H1 (cell line): ENCODE results near the gene FRMPD1. TPM values are rescaled to one million over a fixed set of nuclear protein-coding genes. Genes with fewer than 3 reads are reported as not detected.

Experiments used
- CTCF ChIA-PET: fragments of 300-600 bp; sonication (Branson Sonifier 250); formaldehyde crosslinking; loops from one replicate; lab custom pipeline; 2021; ENCODE audit not compliant: partially characterized antibody; lab: Charles Lee
- POLR2A ChIA-PET: fragments of 300-600 bp; sonication (Branson Sonifier 250); formaldehyde crosslinking; loops from one replicate; lab custom pipeline; 2021; ENCODE audit warnings: inconsistent platforms; ENCODE audit not compliant: partially characterized antibody; lab: Charles Lee
- DNase-seq, 2 experiments: peaks; one replicate each; pipeline versions ENCODE4 v3.0.0 to v3.0.0-alpha.2; 2010 to 2022; ENCODE audit warnings: low spot score in 2 of 2, low read depth in 1 of 2, mixed read lengths in 1 of 2
- FAIRE-seq: peaks from 2 replicates; lab custom pipeline; 2011; peaks lifted over from hg19 to GRCh38; lab: Jason Lieb, UNC
- H2AFZ ChIP-seq: 2 replicates; pipeline ENCODE4 v1.8.1; 2012; ENCODE audit warnings: low read length, inconsistent platforms
- H2AK5ac ChIP-seq: 2 replicates; pipeline ENCODE4 v1.6.1; 2013; ENCODE audit warnings: low read depth, low read length
- H2BK120ac ChIP-seq: replicated peaks from 2 replicates; pipeline ENCODE3; 2013; ENCODE audit warnings: low read depth, low read length, inconsistent platforms
- H2BK12ac ChIP-seq: 2 replicates; pipeline ENCODE4 v1.6.1; 2013; ENCODE audit warnings: low read depth, low read length
- H2BK15ac ChIP-seq: 2 replicates; pipeline ENCODE4 v1.6.1; 2013; ENCODE audit warnings: low read length
- H2BK20ac ChIP-seq: 2 replicates; pipeline ENCODE4 v1.6.1; 2013; ENCODE audit warnings: low read length
- H2BK5ac ChIP-seq: 2 replicates; pipeline ENCODE4 v1.6.1; 2013; ENCODE audit warnings: low read depth, low read length
- H3K14ac ChIP-seq: 2 replicates; pipeline ENCODE4 v1.6.1; 2013; ENCODE audit warnings: inconsistent platforms; ENCODE audit not compliant: insufficient read length
- H3K18ac ChIP-seq: 2 replicates; pipeline ENCODE4 v1.6.1; 2013; ENCODE audit warnings: low read length; ENCODE audit errors: extremely low read depth
- H3K23ac ChIP-seq: 2 replicates; pipeline ENCODE4 v1.6.1; 2013; ENCODE audit warnings: inconsistent platforms; ENCODE audit not compliant: insufficient read length
- H3K23me2 ChIP-seq: 2 replicates; pipeline ENCODE4 v1.6.1; 2013; ENCODE audit warnings: low read depth, low read length
- H3K27ac ChIP-seq: 2 replicates; pipeline ENCODE4 v1.6.1; 2011; ENCODE audit warnings: low read depth, low read length, inconsistent platforms
- H3K27me3 ChIP-seq, 4 experiments: replicated peaks in 1 of 4; 1 replicate in 1 of 4; 2 replicates in 3 of 4; pipeline versions ENCODE4 v1.6.1 to v1.8.1; 2011 to 2013; ENCODE audit warnings: low read length in 3 of 4, mild to moderate bottlenecking in 3 of 4, inconsistent platforms in 2 of 4, mixed read lengths in 2 of 4, moderate library complexity in 1 of 4; ENCODE audit not compliant: control insufficient read depth in 3 of 4, insufficient read depth in 3 of 4; ENCODE audit errors: extremely low read depth in 1 of 4
- H3K36me3 ChIP-seq, 4 experiments: 2 replicates each; pipeline versions ENCODE4 v1.6.1 to v1.8.1; 2011 to 2013; ENCODE audit warnings: mild to moderate bottlenecking in 4 of 4, low read length in 3 of 4, moderate library complexity in 2 of 4, control low read depth in 1 of 4, inconsistent platforms in 1 of 4; ENCODE audit not compliant: insufficient read depth in 4 of 4, control insufficient read depth in 2 of 4
- H3K4ac ChIP-seq: replicated peaks from 2 replicates; pipeline ENCODE3; 2013; ENCODE audit warnings: low read length, low read depth, mixed read lengths, inconsistent platforms; ENCODE audit not compliant: insufficient read length
- H3K4me1 ChIP-seq, 4 experiments: replicated peaks in 1 of 4; 1 replicate in 1 of 4; 2 replicates in 3 of 4; pipeline versions ENCODE4 v1.6.1 to v1.8.1; 2011 to 2013; ENCODE audit warnings: low read length in 3 of 4, inconsistent platforms in 2 of 4, mixed read lengths in 1 of 4; ENCODE audit not compliant: insufficient read depth in 4 of 4, control insufficient read depth in 3 of 4
- H3K4me2 ChIP-seq, 2 experiments: 2 replicates each; pipeline versions ENCODE4 v1.6.1 to v1.8.1; 2011 to 2013; ENCODE audit warnings: low read depth in 2 of 2, low read length in 2 of 2, control low read depth in 1 of 2, inconsistent platforms in 1 of 2, mild to moderate bottlenecking in 1 of 2; ENCODE audit not compliant: insufficient read depth in 1 of 2
- H3K4me3 ChIP-seq, 4 experiments: fragments of 200-600, 300-600 bp in 1 of 4; sonication (generic), shearing (Covaris generic), sonication (Bioruptor Twin) in 1 of 4; 2 replicates each; pipeline versions ENCODE4 v1.5.1 to v1.8.1; 2011 to 2016; ENCODE audit warnings: low read length in 4 of 4, low read depth in 3 of 4, control low read depth in 2 of 4, inconsistent platforms in 2 of 4, mild to moderate bottlenecking in 2 of 4, mixed read lengths in 1 of 4, moderate library complexity in 1 of 4; ENCODE audit not compliant: insufficient read depth in 2 of 4; ENCODE audit errors: extremely low read depth in 1 of 4
- H3K56ac ChIP-seq: replicated peaks from 2 replicates; pipeline ENCODE3; 2013; ENCODE audit warnings: low read depth, mild to moderate bottlenecking, mixed read lengths, low read length, inconsistent platforms; ENCODE audit not compliant: insufficient read length
- H3K79me1 ChIP-seq: 2 replicates; pipeline ENCODE4 v1.6.1; 2013; ENCODE audit warnings: low read depth, low read length, control low read depth
- H3K79me2 ChIP-seq, 2 experiments: 2 replicates each; pipeline versions ENCODE4 v1.6.1 to v1.8.1; 2012 to 2013; ENCODE audit warnings: low read length in 2 of 2, mild to moderate bottlenecking in 2 of 2, inconsistent platforms in 1 of 2; ENCODE audit not compliant: insufficient read depth in 2 of 2, control insufficient read depth in 1 of 2
- H3K9ac ChIP-seq, 4 experiments: replicated peaks in 1 of 4; 1 replicate in 1 of 4; 2 replicates in 3 of 4; pipeline versions ENCODE4 v1.6.1 to v1.8.1; 2011 to 2013; ENCODE audit warnings: low read depth in 3 of 4, low read length in 3 of 4, control low read depth in 2 of 4, mild to moderate bottlenecking in 2 of 4, moderate library complexity in 2 of 4, inconsistent platforms in 1 of 4; ENCODE audit errors: extremely low read depth in 1 of 4
- H3K9me3 ChIP-seq, 2 experiments: 2 replicates each; pipeline versions ENCODE4 v1.6.1 to v1.8.1; 2012 to 2013; ENCODE audit warnings: mild to moderate bottlenecking in 2 of 2, moderate library complexity in 2 of 2, control low read depth in 1 of 2, inconsistent platforms in 1 of 2, low read depth in 1 of 2, low read length in 1 of 2, mixed read lengths in 1 of 2; ENCODE audit not compliant: insufficient read depth in 2 of 2
- H4K20me1 ChIP-seq, 2 experiments: replicated peaks in 1 of 2; 2 replicates each; pipeline versions ENCODE3 to v1.8.1; 2011 to 2013; ENCODE audit warnings: inconsistent platforms in 2 of 2, low read length in 2 of 2, mild to moderate bottlenecking in 1 of 2; ENCODE audit not compliant: insufficient read depth in 2 of 2, control insufficient read depth in 1 of 2
- H4K5ac ChIP-seq: 2 replicates; pipeline ENCODE4 v1.6.1; 2013; ENCODE audit warnings: low read length, low read depth, mixed read lengths, inconsistent platforms; ENCODE audit not compliant: insufficient read length
- H4K8ac ChIP-seq: 2 replicates; pipeline ENCODE4 v1.8.0; 2013; ENCODE audit warnings: mild to moderate bottlenecking, moderate library complexity, low read length, inconsistent platforms; ENCODE audit not compliant: insufficient read depth; ENCODE audit errors: extremely low read depth
- H4K91ac ChIP-seq: replicated peaks from 2 replicates; pipeline ENCODE3; 2013; ENCODE audit warnings: low read length, mixed read lengths, inconsistent platforms; ENCODE audit not compliant: insufficient read length
- ATF3 ChIP-seq: IDR thresholded peaks from 2 replicates; pipeline ENCODE4 v1.6.1; 2011; ENCODE audit warnings: low read depth, mild to moderate bottlenecking, low read length; ENCODE audit not compliant: insufficient read depth
- BCL11A ChIP-seq, 2 experiments: IDR thresholded peaks; one replicate each; pipeline ENCODE4 v1.6.1; 2011; ENCODE audit warnings: low read depth in 2 of 2, low read length in 2 of 2, mild to moderate bottlenecking in 2 of 2
- CBX8 ChIP-seq: fragments of 300-800, 300-1000 bp; sonication (generic); IDR thresholded peaks from 2 replicates; pipeline ENCODE4 v1.7.1; 2016; ENCODE audit warnings: low read depth, low read length, borderline replicate concordance
- CHD2 ChIP-seq: IDR thresholded peaks from 2 replicates; pipeline ENCODE4 v1.6.1; 2012; ENCODE audit warnings: low read length, improper control_type of control experiment
- NRF1 ChIP-seq: IDR thresholded peaks from 2 replicates; pipeline ENCODE4 v1.6.1; 2011; ENCODE audit warnings: mild to moderate bottlenecking, low read depth, low read length, improper control_type of control experiment
- PHF8 ChIP-seq: fragments of 200-600 bp; sonication (generic); conservative IDR thresholded peaks from 2 replicates; pipeline ENCODE4 v1.7.1; 2012; ENCODE audit warnings: low read depth, mild to moderate bottlenecking, inconsistent platforms, low read length, moderate library complexity
- POLR2AphosphoS5 ChIP-seq: IDR thresholded peaks from 2 replicates; pipeline ENCODE4 v1.6.1; 2011; ENCODE audit warnings: low read depth, low read length
- SIX5 ChIP-seq: IDR thresholded peaks from 2 replicates; pipeline ENCODE4 v1.6.1; 2011; ENCODE audit warnings: mild to moderate bottlenecking, low read depth, low read length
- TEAD4 ChIP-seq: IDR thresholded peaks from 2 replicates; pipeline ENCODE4 v1.6.1; 2012; ENCODE audit warnings: low read depth, low read length, inconsistent platforms, mixed read lengths
- ZNF274 ChIP-seq: IDR thresholded peaks from 2 replicates; pipeline ENCODE4 v1.7.0; 2012; ENCODE audit warnings: low read length, borderline replicate concordance; ENCODE audit errors: extremely low read depth
- WGBS, 2 experiments: shearing (Covaris generic) in 1 of 2; methylation state at CpG; one replicate each; pipeline versions ENCODE4 v1.1.6 to v1.1.7; 2013 to 2015; ENCODE audit warnings: low lambda C conversion rate in 2 of 2, mixed read lengths in 2 of 2, inconsistent platforms in 1 of 2, low coverage in 1 of 2, missing lambda C conversion rate in 1 of 2; ENCODE audit not compliant: insufficient replicate concordance in 2 of 2, insufficient coverage in 1 of 2, insufficient read length in 1 of 2; ENCODE audit errors: extremely low coverage in 1 of 2, missing lambda C conversion rate in 1 of 2; 5-methylcytosine and 5-hydroxymethylcytosine counted together
- polyA plus RNA-seq, 7 experiments: library from polyadenylated mRNA; depleted of rRNA in 3 of 7; stranded (reverse) in 5 of 7; unstranded in 2 of 7; fragments of >200 nt in 5 of 7; fragments of 200-250 nt in 2 of 7; gene quantifications; 1 replicate in 5 of 7; 2 replicates in 1 of 7; 4 replicates in 1 of 7; pipeline versions ENCODE4 v1.2.1 to v1.2.3, GENCODE V29; 2011 to 2013; ENCODE audit warnings: missing spikeins in 2 of 7, mixed read lengths in 2 of 7
- total RNA-seq: library from RNA; stranded (reverse); fragmentation: NEBNext Ultra II Directional; extraction: Animal tissue kit (Norgen Biotek cat#: 25700); gene quantifications from 2 replicates; pipeline ENCODE4 v1.2.1, GENCODE V29; 2021

The FRMPD1 gene
- total and polyA plus RNA-seq, 2 of the 8 experiments (the other 6 are each of a cell fraction or from before 2014, with no cell fraction given), result 0.27 to 0.32 TPM

DNA sequence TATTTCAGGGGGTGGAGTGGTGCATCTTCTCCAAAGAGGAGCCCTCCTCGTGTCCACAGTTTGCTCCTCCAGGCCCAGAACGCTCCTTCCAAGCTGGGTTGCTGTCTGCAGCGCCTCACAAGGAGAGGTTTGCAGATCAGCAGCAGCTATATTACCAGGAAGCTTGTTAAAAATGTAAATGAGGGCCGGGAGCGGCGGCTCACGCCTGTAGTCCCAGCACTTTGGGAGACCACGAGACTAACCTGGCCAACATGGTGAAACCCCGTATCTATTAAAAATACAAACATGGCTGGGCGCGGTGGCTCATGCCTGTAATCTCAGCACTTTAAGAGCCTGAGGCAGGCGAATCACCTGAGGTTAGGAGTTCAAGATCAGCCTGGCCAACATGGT lies 25.0 kb upstream of the FRMPD1 start:
- no peaks in the 10 kb centered on the region for H3K79me2 ChIP-seq
- H3K14ac ChIP-seq, result no peak overlapping the region
- POLR2A ChIA-PET, result interaction anchor here (1.3 kb wide), 1 partner anchor 14 kb away, joined by 3 read pairs; no protein-coding TSS in a partner anchor
- H3K9ac ChIP-seq, result no peak overlapping the region
- H3K4me3 ChIP-seq, result no peak overlapping the region
- no peaks in the 10 kb centered on the region for H3K27me3 ChIP-seq
- TF ChIP-seq ZNF274 (no peak), CHD2 (no peak), BCL11A (IDR thresholded peaks at IDR 0.05; ENCODE audit: low read depth in 2 of 2, low read length in 2 of 2) (no peak), SIX5 (no peak), TEAD4 (no peak), PHF8 (no peak), POLR2AphosphoS5 (no peak), ATF3 (no peak), NRF1 (no peak), CBX8 (no peak)
- no peak overlapping the region for H4K8ac ChIP-seq
- no peaks in the 10 kb centered on the region for H3K9me3 ChIP-seq
- H2AFZ ChIP-seq, result no peak overlapping the region
- no peaks in the 10 kb centered on the region for H3K23me2 ChIP-seq
- no peak overlapping the region for H3K18ac ChIP-seq
- no peaks in the 10 kb centered on the region for H3K79me1 ChIP-seq
- H3K23ac ChIP-seq, result no peak overlapping the region
- peaks cover 0 to 3% (median 2%) of the 10 kb centered on the region in 4 experiments; a peak in 4 of 7 replicates for H3K4me1 ChIP-seq
- no peak overlapping the region for H3K4ac ChIP-seq
- no peak overlapping the region for H2BK12ac ChIP-seq
- no peak overlapping the region for H3K56ac ChIP-seq
- no peaks in the 10 kb centered on the region for H4K20me1 ChIP-seq
- H2BK15ac ChIP-seq, result no peak overlapping the region
- FAIRE-seq (no peak), DNase-seq (no peak)
- WGBS, 2 experiments, result 89% methylated on average over 12 of the region's 12 CpGs; no CpG with 5 or more reads in 1 of the 2 experiments
- H4K91ac ChIP-seq, result no peak overlapping the region
- H2BK5ac ChIP-seq, result no peak overlapping the region
- H4K5ac ChIP-seq, result no peak overlapping the region
- H3K4me2 ChIP-seq, result no peak overlapping the region
- H2BK20ac ChIP-seq, result no peak overlapping the region
- H2AK5ac ChIP-seq, result no peak overlapping the region
- no peak overlapping the region for H2BK120ac ChIP-seq
- H3K36me3 ChIP-seq, result no peaks in the 10 kb centered on the region
- no peak overlapping the region for H3K27ac ChIP-seq
- CTCF ChIA-PET, result interaction anchor here (0.5 kb wide), 1 partner anchor 112 kb away, joined by 3 read pairs; no protein-coding TSS in a partner anchor
